Measurements from ENCODE around the gene PCDHGC4.

DNA sequence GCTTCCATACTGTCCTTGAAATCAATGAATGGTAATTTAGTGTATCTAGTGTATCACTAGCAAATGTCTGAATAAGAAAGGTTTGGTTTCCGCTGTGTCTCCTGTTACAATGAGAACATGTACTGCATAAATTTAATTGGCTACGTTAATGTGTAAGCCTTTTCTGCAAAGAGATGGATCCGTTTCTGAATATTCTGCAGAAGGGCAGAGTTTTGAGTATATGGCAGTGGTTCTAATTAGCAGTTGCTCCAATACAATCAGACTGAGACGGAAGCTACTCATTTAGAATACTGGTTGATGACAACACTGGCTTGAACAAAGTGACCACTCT lies 555 bp upstream of the PCDHGC4 start:
- TF ChIP-seq, protein P1, sequence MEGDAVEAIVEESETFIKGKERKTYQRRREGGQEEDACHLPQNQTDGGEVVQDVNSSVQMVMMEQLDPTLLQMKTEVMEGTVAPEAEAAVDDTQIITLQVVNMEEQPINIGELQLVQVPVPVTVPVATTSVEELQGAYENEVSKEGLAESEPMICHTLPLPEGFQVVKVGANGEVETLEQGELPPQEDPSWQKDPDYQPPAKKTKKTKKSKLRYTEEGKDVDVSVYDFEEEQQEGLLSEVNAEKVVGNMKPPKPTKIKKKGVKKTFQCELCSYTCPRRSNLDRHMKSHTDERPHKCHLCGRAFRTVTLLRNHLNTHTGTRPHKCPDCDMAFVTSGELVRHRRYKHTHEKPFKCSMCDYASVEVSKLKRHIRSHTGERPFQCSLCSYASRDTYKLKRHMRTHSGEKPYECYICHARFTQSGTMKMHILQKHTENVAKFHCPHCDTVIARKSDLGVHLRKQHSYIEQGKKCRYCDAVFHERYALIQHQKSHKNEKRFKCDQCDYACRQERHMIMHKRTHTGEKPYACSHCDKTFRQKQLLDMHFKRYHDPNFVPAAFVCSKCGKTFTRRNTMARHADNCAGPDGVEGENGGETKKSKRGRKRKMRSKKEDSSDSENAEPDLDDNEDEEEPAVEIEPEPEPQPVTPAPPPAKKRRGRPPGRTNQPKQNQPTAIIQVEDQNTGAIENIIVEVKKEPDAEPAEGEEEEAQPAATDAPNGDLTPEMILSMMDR (IDR thresholded peaks at IDR 0.05): no peak
- no peak for TF ChIP-seq POLR2AphosphoS5 (IDR thresholded peaks at IDR 0.05)
